ENCODE data around the gene KCTD21.

The KCTD21 gene

GRCh38 chr11:78147807-78148206, 40.6 kb downstream of the KCTD21 start:
- DNase-seq: no peak

- no peak for DNase-seq
These were observed 42.9 kb downstream of the KCTD21 start for GRCh38 chr11:78145511-78146025.

- DNase-seq: peak in 14 of 56 donors; percentile 5 to 43 (median 20)
These were observed 47.9 kb downstream of the KCTD21 start for GRCh38 chr11:78140392-78141077.

GRCh38 chr11:78139422-78140391, 48.7 kb downstream of the KCTD21 start, which contains the start of gene ALG8:
ALG8 (minus strand) TSS chr11:78139626; CDS start chr11:78139588, 38 bp downstream.
- peak in 55 of 56 donors; percentile 30 to 96 (median 90) for DNase-seq

GRCh38 chr11:78138694-78139421, 49.6 kb downstream of the KCTD21 start:
- DNase-seq: no peak

- DNase-seq: no peak
These were observed 50.1 kb downstream of the KCTD21 start for GRCh38 chr11:78138291-78138690.

- DNase-seq: no peak
These were observed 56.0 kb downstream of the KCTD21 start for GRCh38 chr11:78132475-78132874.

GRCh38 chr11:78131956-78132355, 56.5 kb downstream of the KCTD21 start:
- no peak for DNase-seq

GRCh38 chr11:78127403-78127802, 61.0 kb downstream of the KCTD21 start:
- DNase-seq: no peak

All from nucleus accumbens (tissue), 56 donors.